Activated CD8-positive, alpha-beta memory T cell treated with anti-CD3 and anti-CD28 coated beads for 24 hours (primary cell): ENCODE results near the gene PRSS48.
"Not testable (repeated sequence)": the region's sequence is repeated elsewhere in the genome, so short reads cannot be mapped to it uniquely, and the experiment has no call there.

Experiments used
- DNase-seq: peaks from one replicate; pipeline ENCODE4 v3.0.0-alpha.2; 2020

PRSS48 gene

GRCh38 chr4:151263455-151263854, 13.5 kb upstream of the PRSS48 start:
- no peak for DNase-seq

GRCh38 chr4:151266497-151266896, 10.5 kb upstream of the PRSS48 start:
- DNase-seq, result no peak

DNA sequence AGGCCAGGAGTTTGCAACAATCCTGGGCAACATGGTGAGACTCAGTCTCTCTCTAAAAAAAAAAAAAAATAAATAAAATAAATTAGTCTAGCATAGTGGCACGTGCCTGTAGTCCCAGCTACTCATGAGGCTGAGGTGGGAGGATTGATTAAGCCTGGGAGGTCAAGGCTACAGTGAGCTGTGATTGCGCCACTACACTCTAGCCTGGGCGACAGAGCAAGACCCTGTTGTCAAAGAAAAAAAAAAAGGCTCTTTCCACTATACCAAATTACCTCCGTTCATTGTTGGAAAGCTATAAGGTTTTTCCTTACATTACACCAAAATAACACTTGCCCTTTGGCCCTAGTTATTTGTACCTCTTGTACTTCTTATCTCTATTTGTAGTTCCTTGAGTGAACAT, 9.9 kb upstream of the PRSS48 start:
- DNase-seq, result no peak

DNA sequence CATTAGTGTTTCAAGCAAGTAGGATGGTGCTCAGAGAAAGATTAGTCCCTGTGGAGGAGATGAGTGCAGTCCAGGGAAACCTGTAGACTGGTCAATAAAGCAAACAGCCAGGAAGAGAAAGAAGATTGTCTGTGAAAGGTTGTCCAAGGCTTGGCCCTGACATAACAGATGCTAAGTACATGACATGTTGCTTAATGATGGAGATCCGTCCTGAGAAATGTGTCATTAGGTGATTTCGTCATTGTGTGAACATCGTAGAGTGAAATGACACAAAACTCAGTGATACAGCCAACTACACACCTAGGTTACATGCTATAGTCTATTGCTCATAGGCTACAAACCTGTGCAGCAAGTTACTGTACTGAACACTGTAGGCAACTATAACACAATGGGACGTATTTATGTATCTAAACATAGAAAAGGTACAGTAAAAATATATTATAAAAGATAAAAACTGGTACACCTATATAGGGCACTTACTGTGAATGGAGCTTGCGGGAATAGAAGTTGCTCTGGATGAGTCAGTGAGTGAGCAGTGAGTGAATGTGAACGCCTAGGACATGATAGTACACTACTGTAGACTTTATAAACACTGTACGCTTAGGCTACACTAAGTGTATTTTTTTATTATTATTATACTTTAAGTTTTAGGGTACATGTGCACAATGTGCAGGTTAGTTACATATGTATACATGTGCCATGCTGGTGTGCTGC, 9.0 kb upstream of the PRSS48 start:
- DNase-seq, result no peak

- not testable (repeated sequence) for DNase-seq
Observed at GRCh38 chr4:151268905-151269304, 8.1 kb upstream of the PRSS48 start.

- DNase-seq, result no peak
Observed at GRCh38 chr4:151284534-151285245, 7.7 kb downstream of the PRSS48 start.

DNA sequence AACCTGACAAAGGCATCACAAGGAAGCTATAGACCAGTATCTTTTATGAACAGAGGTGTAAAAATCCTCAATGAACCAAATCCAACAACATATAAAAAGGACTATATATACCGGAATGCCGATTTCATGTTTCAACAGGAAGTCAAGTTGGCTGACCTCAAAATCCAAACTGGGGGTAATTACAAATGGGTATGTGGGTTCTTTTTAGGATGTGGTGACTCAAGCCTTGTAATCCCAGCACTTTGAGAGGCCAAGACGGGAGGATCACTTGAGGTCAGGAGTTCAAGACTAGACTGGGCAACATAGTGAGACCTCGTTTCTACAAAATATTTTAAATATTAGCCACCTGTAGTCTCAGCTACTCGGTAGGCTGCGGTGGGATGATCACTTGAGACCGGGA, 10.4 kb downstream of the PRSS48 start:
- no peak for DNase-seq

DNA sequence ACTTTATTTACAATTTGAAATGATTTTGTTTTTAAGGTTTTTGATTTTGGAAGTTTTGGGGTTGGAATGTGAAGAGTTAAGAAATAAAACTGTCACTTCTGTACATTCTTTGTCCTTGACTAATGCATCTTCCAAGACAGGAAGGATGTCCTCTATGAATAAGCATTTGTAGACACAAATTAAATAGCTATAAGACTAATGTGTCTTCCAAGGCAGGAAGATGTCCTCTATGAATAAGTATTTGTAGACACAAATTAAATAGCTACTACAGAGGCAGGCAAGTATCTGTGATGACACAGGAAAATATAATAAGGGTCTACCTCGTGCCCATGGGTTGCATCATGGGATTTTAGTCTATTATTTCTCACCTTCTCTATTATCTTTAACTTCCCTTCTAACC, 14.5 kb downstream of the PRSS48 start:
- DNase-seq, result no peak

DNA sequence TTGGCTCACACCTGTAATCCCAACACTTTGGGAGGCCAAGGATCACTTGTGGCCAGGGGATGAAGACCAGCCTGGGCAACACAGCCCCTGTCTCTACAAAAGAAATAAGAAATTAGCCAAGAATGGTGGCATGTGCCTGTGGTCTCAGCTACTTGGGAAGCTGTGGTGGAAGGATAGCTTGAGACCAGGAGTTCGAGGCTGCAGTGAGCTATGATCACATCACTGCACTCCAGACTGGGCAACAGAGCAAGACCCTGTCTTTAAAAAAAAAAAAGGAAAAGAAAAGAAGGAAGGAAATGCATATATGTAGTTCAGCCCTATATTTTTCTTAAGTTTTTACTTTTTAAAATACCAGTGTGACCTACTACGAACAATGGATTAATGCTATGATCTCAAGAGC, 15.1 kb downstream of the PRSS48 start:
- no peak for DNase-seq

DNA sequence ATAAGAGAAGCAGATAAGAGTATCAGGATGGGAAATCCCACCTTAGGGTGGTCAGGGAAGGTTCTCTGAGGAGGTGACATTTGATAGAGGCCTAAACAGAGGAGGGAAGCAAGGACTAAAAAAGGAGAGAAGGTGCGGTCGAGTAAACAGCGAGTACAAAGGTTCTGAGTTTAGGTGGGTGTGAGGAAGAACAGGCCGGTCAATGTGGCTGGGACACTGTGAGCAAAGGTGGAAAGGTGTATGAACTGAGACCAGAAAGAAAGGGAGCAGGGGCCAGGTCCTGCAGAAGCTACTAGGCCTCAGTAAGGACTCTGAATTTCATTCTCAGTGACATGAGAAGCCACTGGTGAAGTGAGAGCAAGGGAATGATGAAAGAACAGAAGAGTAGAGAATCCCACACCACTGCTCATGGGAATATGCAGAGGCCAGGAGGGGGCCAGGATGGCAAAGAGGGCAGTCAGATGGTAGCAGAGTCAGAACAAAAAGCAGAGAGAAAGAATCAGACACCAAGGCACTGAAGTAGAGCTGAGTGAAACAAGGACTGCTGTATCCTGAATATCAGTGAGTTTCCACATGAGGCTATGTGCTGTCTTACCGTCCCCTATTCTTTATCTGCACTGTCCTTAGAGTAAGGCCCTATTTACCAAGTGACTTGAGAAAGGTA, 18.0 kb downstream of the PRSS48 start:
- DNase-seq, result no peak

DNA sequence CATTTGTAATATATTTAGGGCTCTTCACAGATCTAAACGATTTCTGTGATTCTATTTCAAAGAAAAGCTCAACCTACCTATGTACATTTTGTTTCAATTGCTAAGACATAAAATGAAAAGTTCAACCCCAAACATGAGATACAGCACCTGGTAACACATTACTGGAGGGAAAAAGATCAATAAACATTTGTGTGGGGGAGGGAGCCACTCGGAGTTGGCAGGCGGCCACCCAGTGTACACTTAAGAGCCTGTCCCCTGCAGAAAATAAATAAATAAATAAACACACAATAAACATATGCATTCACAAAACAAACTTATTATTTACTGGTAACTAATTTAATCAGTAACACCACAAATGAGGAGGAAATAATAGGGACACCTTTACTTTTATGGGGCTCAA, 19.3 kb downstream of the PRSS48 start:
- DNase-seq, result no peak

- no peak for DNase-seq
Observed at GRCh38 chr4:151297170-151297569, 20.2 kb downstream of the PRSS48 start.

DNA sequence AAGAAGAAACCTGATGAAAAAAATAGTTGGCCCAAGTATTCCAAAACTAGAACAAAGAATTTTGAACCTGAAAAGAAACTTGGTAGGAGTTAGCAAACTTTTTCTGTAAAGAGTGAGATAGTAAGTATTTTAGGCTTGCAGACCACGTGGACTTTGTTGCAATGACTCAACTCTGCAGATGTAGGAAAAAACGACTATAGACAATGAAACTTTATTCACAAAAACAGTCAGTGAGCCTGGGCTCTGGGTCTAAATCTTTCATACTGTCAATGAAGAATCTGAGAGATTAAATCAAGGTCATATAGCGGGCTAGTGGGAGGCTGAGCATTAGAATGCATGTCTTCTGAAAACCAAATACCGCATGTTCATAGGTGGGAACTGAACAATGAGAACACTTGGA, 25.5 kb downstream of the PRSS48 start:
- no peak for DNase-seq

GRCh38 chr4:151304226-151304625, 27.3 kb downstream of the PRSS48 start:
- no peak for DNase-seq

DNA sequence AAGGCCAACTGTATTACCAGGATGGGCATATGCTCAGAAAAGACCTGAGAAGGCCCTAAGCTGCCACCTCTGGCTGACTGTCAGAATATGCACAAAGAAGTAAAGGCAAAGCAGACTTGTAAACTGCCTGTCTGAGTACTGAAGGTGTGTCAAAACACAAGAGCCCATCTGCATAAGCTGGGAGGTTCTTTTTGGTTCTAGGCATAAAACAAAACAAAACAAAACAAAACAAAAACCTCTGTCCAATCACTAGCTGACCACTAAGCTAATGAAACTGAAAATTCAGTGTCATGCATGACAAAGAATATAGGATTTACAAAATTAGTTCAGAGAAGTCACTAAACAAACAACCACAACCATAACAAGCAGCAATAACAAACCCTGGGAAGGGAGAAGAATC, 27.8 kb downstream of the PRSS48 start:
- no peak for DNase-seq

DNA sequence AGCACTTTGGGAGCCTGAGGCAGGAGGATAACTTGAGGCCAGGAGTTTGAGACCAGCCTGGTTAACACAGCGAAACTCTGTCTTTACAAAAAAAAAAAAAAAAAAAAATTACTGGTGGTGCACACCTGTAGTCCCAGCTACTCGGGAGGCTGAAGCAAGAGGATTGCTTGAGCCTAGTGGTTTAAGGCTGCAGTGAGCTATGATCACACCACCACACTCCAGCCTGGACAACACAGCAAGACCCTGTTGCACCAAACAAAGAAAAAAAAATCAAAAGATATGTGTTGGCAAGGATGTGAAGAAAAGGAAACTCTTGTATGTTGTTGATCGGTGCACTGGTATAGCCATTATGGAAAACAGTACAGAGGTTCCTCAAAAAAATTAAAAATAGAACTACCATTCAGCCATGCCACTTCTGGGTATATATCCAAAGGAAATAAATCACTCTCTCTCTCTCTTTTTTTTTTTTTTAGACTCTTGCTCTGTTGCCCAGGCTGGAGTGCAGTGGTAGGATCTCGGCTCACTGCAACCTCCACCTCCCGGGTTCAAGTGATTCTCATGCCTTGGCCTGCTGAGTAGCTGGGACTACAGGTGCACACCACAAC, 33.3 kb downstream of the PRSS48 start:
- DNase-seq, result no peak

GRCh38 chr4:151313306-151314009, 36.5 kb downstream of the PRSS48 start:
- DNase-seq, result no peak

DNA sequence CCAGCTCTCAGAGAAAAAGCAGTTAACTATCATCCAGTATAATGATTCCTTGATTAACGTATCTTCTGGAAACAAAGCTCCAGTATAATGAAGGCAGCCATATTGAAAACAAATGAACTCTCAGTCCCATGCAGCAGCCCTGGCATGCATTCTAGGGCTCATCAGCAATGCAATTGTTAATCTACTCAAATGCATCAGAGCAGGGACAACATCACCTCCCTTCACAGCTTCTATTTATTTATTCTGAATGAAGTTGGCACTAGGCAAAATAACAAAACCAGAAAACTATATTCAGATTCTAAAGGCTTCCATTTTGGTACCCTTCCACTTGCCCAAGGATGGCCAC, 37.0 kb downstream of the PRSS48 start:
- no peak for DNase-seq

DNA sequence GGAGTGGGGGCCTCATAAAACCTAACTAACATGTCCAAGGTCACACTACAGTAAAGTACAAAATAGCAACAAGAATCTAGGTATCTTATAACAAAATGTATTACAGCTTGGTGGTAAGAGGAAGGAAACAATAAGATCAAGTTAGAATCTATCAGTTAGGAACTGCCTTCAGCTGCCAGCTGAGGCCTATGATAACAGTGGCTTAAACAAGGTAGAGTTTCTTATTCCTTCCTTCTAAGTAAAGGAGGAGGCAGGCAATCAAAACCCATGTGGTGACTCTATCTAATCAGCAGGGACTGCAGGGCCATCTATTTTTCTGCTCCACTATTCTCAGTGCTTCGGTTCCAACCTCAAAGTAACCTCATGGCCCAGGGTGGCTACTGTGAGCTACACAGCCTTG, 37.5 kb downstream of the PRSS48 start:
- no peak for DNase-seq

DNA sequence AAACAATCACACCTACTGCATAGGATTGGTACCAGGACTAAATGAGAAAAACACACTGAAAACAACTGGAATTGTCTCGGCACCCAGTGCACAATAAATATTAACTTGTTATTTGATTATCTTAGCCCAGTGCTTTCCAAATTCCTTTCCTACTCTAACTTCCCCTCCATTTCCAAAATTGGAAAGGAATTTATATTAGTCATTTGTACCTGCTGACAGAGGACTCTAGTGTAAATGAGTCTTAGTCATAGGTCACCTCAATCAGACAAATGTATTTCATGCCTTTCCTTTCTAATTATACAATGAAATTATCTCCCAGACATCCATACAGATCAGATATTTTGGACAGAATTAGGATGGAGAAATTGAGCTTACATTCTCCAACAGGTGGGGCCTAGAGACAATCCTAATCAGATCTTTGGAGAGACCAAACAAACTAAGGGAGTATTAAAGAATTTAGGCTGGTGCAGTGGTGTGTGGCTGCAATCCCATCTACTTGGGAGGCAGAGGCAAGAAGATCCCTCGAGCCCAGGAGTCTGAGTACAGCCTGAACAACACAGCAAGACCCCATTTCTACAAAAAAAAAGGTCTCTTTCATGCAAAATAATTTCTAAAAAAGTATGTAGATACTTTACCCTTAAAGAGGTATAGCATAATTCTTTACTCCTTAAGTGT, 38.4 kb downstream of the PRSS48 start:
- DNase-seq, result no peak

- no peak for DNase-seq
Observed at GRCh38 chr4:151316645-151317044, 39.7 kb downstream of the PRSS48 start.

- no peak for DNase-seq
Observed at GRCh38 chr4:151318307-151319006, 41.5 kb downstream of the PRSS48 start.
